Progenitor cell of endocrine pancreas (in vitro differentiated cells): ENCODE results near the gene SHANK3. TPM values are rescaled to one million over a fixed set of nuclear protein-coding genes. Genes with fewer than 3 reads are reported as not detected.

Source experiments
- DNase-seq: peaks from one replicate; pipeline ENCODE4 v3.0.0; 2021; ENCODE audit warnings: low spot score; ENCODE audit not compliant: unreplicated experiment
- H3K27ac Mint-ChIP-seq: 2 replicates; pipeline ENCODE4 v1.8.0; 2021; ENCODE audit warnings: mild to moderate bottlenecking, moderate library complexity, mixed read lengths
- H3K27me3 Mint-ChIP-seq: 2 replicates; pipeline ENCODE4 v1.8.0; 2021; ENCODE audit warnings: mixed read lengths
- H3K36me3 Mint-ChIP-seq: 2 replicates; pipeline ENCODE4 v1.8.0; 2022; ENCODE audit warnings: mixed read lengths; ENCODE audit not compliant: insufficient read depth
- H3K4me1 Mint-ChIP-seq: 2 replicates; pipeline ENCODE4 v1.8.0; 2021; ENCODE audit warnings: low read depth, mixed read lengths
- H3K4me3 Mint-ChIP-seq: 2 replicates; pipeline ENCODE4 v1.8.0; 2021; ENCODE audit warnings: low read depth, mild to moderate bottlenecking, moderate library complexity, mixed read lengths
- H3K9me3 Mint-ChIP-seq: 2 replicates; pipeline ENCODE4 v1.8.0; 2021; ENCODE audit warnings: low read depth, mixed read lengths
- total RNA-seq: library from RNA; stranded (reverse); gene quantifications from 2 replicates; pipeline ENCODE4 v1.2.1, GENCODE V29; 2021
- TF ChIP-seq, protein P1 (sequence below): fragments of 200-600 bp; sonication (generic); IDR thresholded peaks from one replicate; pipeline ENCODE4 v1.5.0; 2021; ENCODE audit warnings: antibody characterized with exemption, mild to moderate bottlenecking; ENCODE audit not compliant: unreplicated experiment

The SHANK3 gene
- total RNA-seq, 1 donor from 2014 or later = 6.9 TPM

DNA sequence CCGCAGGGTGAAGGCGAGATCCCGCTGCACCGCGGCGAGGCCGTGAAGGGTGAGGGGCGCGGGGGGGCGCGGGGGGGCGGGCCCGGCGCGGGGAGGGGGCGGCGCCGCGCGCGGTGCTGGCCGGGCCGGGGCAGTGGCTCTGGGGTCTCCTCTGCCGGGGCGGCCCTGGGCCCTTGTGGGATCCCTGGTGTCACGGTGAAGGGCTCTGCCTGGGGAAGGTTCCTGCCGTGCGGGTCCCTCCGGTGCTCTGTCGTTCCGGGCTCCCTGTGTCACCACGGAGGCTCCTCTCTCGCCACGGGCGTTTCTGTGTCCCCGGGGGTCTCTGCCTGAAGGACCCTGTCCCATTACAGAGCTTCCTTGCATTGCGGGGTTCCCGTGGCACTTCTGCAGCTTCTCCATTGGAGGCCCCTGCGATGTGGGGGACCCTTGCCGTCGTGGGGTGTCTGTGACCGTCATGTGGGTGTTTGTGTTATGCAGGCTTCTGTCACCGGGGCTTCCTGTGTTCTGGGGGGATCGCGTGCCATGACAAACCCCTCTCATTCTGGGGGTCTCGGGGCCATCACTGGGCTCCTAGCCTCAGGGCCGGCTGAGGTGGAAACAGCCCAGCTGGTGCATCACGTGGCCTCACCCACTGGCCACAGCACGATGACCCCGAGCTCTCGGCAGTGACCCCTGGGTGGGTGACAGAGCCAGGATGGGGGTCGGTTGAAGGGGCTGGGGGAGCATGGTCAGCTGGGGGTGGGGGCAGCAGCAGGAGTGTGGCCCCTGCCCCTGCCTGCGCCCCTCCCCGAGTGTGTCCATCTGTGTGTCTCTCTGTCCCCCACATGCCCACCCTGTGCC, 25.3 kb downstream of the SHANK3 start:
- no peak for DNase-seq
- Mint-ChIP-seq H3K4me1 (peaks cover 8% of the 10 kb centered on the region), H3K27me3 (peaks cover 29% of the 10 kb centered on the region), H3K27ac (no peak overlapping the region), H3K4me3 (peak overlapping the region; percentile 74), H3K36me3 (peaks cover 6% of the 10 kb centered on the region), H3K9me3 (no peaks in the 10 kb centered on the region)
- TF ChIP-seq, protein P1, sequence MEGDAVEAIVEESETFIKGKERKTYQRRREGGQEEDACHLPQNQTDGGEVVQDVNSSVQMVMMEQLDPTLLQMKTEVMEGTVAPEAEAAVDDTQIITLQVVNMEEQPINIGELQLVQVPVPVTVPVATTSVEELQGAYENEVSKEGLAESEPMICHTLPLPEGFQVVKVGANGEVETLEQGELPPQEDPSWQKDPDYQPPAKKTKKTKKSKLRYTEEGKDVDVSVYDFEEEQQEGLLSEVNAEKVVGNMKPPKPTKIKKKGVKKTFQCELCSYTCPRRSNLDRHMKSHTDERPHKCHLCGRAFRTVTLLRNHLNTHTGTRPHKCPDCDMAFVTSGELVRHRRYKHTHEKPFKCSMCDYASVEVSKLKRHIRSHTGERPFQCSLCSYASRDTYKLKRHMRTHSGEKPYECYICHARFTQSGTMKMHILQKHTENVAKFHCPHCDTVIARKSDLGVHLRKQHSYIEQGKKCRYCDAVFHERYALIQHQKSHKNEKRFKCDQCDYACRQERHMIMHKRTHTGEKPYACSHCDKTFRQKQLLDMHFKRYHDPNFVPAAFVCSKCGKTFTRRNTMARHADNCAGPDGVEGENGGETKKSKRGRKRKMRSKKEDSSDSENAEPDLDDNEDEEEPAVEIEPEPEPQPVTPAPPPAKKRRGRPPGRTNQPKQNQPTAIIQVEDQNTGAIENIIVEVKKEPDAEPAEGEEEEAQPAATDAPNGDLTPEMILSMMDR = no peak

DNA sequence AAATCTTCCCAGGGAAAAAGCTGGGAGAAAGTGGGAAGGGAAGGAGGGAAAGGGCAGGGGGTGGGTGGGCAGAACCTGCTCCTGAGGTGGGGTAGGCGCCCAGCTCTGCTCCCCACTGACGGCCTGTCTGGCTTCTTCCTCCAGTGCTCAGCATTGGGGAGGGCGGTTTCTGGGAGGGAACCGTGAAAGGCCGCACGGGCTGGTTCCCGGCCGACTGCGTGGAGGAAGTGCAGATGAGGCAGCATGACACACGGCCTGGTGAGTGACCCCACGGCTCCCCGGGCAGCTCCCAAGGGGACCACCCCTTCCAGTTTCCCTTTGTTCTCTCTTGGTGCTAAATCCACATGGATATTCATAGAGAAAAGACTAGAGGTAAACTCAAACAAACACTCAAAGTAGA, 25.9 kb downstream of the SHANK3 start:
- peak overlapping the region; percentile 74 for H3K4me3 Mint-ChIP-seq
- peaks cover 27% of the 10 kb centered on the region for H3K27me3 Mint-ChIP-seq

DNA sequence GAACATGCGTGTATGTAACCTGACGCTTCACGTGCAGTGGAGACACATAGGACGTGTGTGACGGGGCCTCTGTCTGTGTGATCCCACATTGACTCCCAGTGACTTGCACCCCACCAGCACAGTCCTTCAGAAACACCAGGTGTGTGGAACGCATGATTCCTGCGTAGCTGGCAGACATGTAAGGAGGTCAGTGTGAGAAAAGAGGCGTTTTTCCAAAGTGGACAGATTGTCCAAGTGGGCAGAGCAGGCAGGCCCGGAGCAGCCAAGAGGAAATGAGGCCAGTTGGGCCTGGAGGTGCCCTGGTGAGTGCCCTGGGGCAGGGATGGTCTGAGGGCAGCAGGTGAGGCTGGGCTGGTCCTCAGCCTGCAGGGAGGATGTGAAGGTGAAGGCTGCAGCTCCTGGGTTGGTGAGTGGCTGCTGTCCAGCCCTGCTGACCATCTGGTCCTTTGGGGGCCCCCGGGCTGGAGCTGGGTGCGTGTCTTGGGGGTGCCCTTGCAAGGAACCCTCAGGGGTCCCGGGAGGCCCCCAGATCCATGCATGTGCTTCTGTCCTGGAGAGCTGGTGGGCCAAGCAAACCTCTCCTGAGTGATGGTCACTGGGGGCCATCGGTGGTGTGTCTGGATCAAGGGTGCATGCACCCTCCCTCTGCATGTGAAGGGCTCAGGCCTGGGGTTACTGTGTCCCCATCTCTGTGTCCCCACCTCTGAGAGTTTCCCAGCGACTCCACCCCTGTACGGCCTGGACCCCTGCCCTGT, 26.6 kb downstream of the SHANK3 start:
- DNase-seq = no peak
- Mint-ChIP-seq H3K36me3 (peaks cover 7% of the 10 kb centered on the region), H3K9me3 (no peaks in the 10 kb centered on the region), H3K27me3 (peaks cover 25% of the 10 kb centered on the region), H3K4me1 (peaks cover 8% of the 10 kb centered on the region), H3K27ac (no peak overlapping the region), H3K4me3 (peak overlapping the region; percentile 74)
- TF ChIP-seq, protein P1 = no peak

More for the DNA sequence above, 25.9 kb downstream of the SHANK3 start:
- H3K9me3 Mint-ChIP-seq = no peaks in the 10 kb centered on the region
- H3K4me1 Mint-ChIP-seq = peaks cover 8% of the 10 kb centered on the region
- DNase-seq = no peak
- peaks cover 6% of the 10 kb centered on the region for H3K36me3 Mint-ChIP-seq
- TF ChIP-seq, protein P1 = no peak
- no peak overlapping the region for H3K27ac Mint-ChIP-seq

DNA sequence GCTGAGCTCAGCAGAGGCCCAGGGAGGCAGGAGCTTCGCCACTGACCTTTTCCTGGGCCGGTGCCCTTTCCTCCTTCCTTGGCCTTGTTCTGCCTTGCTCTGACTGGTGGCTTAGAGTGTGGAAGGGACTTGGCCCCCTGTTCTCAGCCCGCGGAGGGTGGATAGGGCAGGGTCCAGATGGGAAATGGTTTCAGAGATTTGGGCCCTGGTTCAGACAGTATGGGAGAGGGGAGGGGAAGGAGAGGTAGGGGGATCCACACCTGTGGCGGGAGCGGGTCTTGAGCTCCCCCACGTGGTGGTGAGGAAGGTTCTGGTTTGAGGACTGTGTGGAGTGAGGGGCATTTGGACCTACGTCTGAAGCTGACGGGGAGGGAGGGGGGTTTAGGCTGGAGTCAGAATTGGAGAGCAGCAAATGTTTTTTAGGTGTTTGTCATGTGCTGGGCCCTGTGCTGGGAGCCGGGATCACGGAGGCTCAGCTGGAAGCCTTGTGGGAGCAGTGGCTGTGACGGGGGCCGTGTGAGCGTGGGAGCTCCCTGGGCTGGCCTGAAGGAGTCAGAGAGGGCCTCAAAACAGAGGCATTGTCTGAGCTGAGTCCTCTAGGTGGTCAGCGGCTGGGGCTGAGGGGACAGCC, 27.2 kb downstream of the SHANK3 start:
- no peak for DNase-seq
- TF ChIP-seq, protein P1 = peak; percentile 48
- H3K27me3 Mint-ChIP-seq = peaks cover 18% of the 10 kb centered on the region
- H3K4me1 Mint-ChIP-seq = peaks cover 8% of the 10 kb centered on the region
- peak overlapping the region; percentile 29 for H3K4me3 Mint-ChIP-seq
- H3K36me3 Mint-ChIP-seq = peaks cover 7% of the 10 kb centered on the region
- H3K9me3 Mint-ChIP-seq = no peaks in the 10 kb centered on the region
- no peak overlapping the region for H3K27ac Mint-ChIP-seq

DNA sequence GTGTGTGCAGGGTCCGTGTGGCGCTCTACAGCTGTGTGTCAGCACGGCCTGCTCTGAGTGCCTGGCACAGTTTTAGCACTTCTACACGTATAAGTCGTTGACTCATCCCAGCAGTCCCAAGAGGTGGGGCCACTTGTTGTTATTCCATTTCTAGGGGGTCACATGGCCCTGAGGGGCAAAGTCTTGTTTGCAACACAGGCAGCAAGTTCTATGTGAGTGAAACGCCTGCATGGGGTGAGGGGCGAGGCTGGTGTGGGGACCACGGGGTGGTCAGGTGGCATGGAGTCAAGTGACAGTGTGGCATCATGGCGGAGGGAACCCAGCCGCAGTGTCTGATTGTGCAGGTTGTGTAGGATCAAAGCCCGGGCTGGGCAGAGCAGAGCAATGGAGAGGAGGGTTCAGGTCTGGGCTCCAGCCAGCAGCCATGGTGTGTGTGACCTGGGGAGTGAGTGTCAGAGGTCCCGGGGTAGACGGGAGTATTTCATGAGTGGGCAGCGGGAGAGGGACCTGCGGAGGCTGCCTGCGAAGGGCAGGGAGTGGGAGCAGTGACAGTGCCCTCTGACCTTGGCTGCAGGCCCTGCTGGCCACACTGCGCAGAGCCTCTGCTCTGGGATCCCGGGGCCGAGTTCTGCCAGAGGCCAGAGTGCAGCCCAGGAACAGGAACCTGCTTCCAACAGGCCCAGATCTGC, 27.9 kb downstream of the SHANK3 start:
- Mint-ChIP-seq H3K4me1 (peaks cover 12% of the 10 kb centered on the region), H3K27ac (no peak overlapping the region), H3K9me3 (no peaks in the 10 kb centered on the region), H3K27me3 (peaks cover 14% of the 10 kb centered on the region), H3K4me3 (no peak overlapping the region), H3K36me3 (peaks cover 7% of the 10 kb centered on the region)
- TF ChIP-seq, protein P1 = no peak
- DNase-seq = no peak
